NK-92 (cell line): ENCODE data around the gene ZSCAN5B.
"Not testable (repeated sequence)": the region's sequence is repeated elsewhere in the genome, so short reads cannot be mapped to it uniquely, and the experiment has no call there.

Experiments used
- DNase-seq: peaks from one replicate; lab custom pipeline; 2025; ENCODE audit not compliant: unreplicated experiment; lab: John Stamatoyannopoulos, UW

Gene ZSCAN5B, protein sequence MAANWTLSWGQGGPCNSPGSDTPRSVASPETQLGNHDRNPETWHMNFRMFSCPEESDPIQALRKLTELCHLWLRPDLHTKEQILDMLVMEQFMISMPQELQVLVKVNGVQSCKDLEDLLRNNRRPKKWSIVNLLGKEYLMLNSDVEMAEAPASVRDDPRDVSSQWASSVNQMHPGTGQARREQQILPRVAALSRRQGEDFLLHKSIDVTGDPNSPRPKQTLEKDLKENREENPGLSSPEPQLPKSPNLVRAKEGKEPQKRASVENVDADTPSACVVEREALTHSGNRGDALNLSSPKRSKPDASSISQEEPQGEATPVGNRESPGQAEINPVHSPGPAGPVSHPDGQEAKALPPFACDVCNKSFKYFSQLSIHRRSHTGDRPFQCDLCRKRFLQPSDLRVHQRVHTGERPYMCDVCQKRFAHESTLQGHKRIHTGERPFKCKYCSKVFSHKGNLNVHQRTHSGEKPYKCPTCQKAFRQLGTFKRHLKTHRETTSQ

DNA sequence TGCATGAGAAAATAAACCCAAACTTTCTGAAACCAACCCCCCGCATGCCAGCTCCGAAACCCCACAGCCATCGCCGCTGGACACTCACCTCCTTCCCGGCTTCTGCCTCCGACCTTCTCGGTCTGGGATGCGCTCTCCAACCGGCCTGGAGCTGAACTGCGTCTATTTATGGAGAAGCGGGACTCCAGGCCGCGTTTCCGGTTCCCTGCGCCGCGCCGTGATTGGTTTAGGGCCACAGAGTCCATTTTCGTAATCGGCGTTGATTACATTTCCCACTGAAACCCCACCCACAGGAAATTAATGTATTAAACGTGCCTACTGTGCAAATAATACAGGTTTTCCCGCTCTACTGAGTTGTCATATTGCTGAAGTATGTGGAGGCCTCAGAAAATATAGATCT is at the start of gene ZSCAN5B:
TSS of gene ZSCAN5B (minus strand) at position 138 of the 400 bp plus-strand sequence. CDS start 4,731 bp downstream, outside the sequence.
- DNase-seq, result not testable (repeated sequence)

DNA sequence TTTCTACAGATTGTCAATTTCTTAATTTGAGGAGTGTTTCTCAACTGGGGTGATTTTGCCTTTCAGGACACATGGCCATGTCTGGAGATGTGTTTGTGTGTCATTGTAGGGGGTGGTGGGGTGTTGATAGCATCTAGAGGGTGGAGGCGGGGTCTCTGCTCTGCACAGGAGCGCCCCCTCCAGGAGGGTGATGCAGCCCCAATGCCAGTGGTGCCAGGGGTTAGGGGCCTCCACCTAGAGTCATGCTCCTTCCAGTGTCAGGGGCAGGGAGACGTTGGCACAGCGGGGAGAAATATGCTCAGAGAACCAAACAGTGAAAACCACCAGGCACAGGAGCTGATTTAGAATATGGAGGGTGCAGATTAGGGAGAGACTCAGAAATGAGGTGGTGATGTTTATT is 48.2 kb upstream of the ZSCAN5B start:
- DNase-seq, result not testable (repeated sequence)

DNA sequence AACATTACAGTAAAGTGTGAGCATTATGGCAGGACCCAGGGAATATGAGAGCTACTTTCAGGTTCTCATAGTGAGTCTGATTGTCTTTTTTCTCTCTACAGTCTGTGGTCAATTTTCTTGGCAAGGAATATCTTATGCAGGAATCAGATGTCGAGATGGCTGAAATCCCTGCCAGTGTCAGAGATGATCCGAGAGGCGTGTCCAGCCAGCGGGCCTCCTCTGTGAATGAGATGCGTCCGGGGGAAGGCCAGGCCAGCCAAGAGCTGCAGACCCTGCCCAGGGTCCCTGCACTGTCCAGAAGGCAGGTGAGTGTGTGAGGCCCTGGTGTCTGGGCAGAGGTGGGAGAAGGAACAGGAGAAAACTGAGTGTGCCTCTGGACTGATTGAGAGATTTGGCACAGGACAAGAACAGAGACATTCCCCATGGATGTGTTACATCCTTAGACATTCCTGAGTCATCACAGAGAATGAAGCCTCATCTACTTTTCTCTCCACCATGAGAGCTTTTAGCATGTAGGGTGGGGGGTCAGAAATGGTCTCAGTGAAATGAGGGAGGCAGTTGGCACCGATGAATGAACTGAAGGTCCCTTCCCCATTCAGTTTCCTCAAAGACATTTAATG is 47.6 kb upstream of the ZSCAN5B start:
- no peak for DNase-seq

DNA sequence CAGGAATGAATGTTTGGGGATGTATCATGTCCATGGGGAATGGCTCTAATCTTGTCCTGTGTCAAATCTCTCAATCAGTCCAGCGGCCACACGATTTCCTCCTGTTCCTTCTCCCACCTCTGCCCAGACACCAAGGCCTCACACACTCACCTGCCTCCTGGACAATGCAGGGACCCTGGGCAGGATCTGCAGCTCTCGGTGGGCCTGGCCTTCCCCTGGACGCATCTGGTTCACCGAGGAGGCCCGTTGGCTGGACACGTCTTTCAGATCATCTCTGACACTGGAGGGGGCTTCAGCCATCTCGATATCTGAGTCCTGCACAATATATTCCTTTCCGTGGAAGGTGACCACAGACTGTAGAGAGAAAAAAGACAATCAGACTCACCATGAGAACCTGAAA is 25.9 kb upstream of the ZSCAN5B start:
- DNase-seq, result no peak

DNA sequence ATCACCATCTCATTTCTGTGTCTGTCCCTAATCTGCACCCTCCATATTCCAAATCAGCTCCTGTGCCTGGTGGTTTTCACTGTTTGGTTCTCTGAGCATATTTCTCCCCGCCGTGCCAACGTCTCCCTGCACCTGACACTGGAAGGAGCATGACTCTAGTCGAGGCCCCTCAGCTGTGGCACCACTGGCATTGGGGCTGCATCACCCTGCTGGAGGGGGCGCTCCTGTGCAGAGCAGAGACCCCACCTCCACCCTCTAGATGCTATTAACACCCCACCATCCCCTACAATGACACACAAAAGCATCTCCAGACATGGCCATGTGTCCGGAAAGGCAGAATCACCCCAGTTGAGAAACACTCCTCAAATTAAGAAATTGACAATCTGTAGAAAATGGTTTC is 25.3 kb upstream of the ZSCAN5B start:
- DNase-seq, result no peak

DNA sequence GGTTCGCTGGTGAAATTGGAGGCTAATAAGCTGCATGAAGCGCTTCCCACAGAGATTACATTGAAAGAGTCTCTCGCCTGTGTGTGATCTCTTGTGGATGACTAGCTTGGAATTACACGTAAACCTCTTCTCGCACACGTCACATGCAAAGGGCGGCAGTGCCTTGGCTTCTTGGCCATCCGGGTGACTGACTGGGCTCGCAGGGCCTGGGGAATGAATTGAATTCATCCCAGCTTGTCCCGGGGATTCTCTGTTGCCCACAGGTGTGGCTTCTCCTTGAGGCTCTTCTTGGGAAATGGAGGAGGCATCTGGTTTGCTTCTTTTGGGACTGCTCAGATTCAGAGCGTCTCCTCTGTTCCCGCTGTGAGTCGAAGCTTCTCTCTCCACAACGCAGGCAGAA is 24.3 kb upstream of the ZSCAN5B start:
- DNase-seq, result no peak

DNA sequence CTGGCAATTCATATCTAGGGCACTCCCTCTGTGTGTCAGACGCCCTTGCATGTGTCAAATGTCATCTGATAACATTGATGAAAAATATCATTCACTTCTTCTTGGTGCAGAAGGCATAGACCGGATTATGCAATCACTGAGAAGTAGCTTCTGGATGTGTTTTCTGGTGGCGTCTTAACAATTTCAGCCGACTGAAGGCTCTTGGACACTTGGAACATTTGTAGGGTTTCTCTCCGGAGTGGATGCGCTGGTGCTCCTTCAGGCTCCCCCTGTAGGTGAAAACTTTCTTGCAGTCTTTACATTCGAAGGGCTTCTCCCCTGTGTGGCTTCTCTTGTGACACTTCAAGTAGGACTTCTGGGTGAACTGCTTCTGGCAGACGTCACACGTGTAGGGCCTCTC is 23.9 kb upstream of the ZSCAN5B start:
- DNase-seq, result not testable (repeated sequence)

DNA sequence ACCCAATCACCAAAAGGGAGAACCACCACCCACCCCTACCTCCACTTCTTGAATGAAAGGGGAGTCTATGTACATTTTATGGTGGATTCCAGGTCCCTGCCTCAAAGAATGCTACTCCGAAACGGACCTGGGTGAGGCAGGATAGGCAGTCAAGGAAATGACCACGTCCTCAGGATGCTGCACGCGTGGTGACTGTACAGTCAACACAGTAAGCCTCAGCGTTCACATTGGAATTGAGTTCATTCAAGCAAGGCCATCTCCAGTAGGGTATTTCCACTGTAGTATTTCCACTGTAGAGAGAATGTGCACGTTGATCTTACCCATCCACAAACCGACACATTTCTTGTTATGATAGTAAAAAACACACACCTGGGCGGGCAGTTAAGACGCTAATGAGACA is 21.4 kb upstream of the ZSCAN5B start:
- DNase-seq, result no peak

DNA sequence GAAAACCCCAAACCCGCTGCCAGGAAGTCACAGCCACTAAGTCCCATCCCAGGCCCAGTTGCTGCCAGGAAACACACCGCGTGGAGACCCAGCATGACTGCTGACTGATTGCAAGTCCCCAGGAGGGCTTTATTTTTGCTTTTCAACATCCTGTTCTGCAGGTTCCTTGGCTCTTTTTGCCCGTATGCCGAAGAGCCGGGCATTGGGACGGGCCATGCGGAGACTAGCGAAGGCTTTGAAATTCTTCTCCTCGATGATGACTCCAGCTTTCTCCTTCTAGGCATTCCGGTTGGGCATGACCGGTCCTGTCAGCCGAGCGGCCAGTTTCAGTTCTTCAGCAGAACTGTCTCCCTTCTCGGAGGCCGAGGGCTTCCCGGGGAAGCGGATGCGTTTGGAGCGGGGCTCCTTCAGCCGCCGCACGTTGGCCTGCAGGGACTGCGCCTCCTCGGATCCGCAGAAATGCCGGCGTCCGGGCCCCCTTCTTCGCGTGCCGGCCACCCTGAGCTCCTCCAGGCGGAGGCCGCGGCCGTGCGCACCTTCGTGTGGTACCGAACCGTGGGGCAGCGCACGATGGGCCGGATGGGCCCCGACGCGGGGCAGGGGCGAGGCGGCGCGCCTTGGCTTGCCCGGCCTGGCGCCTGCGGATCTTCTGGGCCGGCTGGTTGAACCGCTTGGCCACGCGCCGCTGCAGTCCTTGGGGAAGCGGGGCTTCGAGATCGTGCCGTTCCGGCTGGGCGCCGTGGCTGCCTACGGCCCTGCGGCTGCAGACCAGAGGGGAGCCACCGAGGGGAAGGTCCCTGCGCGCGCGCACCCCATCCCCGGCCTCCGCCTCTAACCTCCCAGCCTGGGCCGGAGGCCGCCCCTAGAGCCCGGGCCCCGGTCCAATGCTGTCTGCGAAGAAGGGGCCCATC is 19.7 kb upstream of the ZSCAN5B start:
- no peak for DNase-seq

DNA sequence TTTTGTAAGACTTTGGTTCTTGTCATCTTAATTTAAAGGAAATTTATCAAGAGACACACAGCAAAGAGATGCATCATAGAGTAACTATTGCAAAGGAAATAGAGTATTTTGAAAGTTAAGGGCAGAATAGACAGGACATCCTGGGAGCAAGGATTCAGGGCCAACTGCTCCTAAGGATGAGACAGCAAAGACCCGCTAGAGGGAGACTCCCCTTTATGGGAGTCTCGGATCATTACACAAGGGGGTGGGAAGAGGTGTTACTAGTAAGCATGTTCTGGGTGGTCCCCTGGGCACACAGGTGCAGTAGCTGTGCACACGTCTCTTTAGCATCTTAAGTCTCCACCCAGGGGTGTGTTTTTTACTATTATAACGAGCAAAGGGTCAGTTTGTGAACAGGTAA is 14.1 kb upstream of the ZSCAN5B start:
- no peak for DNase-seq

DNA sequence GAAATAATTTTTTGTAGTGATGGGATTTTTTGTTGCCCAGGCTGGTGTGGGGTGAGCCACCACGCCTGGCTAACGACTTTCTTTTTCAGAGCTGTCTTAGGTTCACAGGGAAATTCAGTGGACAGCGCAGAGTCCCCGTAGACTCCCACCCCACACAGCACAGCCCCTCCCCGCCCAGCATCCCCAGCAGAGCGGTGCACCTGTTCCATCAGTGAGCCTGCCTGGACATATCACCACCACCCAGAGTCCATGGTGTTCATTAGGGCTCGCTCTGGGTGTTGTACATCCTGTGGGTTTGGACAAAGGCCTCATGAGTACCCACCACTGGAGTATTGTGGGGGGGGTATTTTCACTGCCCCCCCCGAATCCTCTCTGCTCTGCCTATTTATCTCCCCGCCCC is 12.5 kb upstream of the ZSCAN5B start:
- not testable (repeated sequence) for DNase-seq

DNA sequence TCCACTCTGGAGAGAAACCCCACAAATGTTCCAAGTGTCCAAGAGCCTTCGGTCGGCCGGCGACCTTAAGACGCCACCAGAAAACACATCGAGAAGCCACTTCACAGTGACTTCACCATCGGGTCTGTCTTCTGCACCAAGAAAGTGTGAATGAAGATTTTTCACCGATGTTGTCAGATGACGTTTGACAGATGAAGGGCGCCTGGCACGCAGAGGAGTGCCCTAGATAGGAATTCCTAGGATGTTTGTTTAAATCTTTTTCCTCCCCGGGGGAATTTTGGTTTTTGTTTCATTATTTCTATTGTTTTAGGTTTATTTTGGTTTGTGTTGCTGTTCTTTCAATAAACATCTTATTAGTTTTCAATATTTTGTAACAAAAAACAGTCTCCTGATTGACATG is 11.5 kb upstream of the ZSCAN5B start:
- no peak for DNase-seq

DNA sequence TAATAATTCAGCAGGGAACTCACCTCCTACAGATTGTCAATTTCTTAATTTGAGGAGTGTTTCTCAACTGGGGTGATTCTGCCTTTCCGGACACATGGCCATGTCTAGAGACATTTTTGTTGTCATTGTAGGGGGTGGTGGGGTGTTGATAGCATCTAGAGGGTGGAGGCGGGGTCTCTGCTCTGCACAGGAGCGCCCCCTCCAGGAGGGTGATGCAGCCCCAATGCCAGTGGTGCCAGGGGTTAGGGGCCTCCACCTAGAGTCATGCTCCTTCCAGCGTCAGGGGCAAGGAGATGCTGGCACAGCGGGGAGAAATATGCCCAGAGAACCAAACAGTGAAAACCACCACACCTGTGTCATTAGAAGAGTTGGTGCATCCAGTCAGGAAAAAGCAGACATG is 10.0 kb upstream of the ZSCAN5B start:
- not testable (repeated sequence) for DNase-seq

DNA sequence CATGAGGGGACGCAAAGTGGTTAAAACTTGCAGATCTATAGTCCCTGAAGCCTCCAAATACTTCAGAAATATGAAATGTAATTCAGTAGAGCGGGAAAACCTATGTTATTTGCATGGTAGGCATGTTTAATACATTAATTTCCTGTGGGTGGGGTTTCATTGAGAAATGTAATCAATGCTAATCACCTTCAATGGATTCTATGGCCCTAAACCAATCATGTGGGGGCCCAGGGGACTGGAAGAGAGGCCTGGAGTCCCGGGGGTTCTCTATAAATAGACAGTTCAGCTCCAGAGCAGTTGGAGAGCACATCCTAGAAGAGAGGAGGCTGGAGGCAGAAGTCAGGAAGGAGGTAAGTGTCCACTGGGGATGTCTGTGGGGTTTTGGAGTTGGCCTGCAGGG is 4.4 kb upstream of the ZSCAN5B start, which contains the start of gene ZSCAN5C:
TSS of gene ZSCAN5C (plus strand) at position 301 of the 400 bp plus-strand sequence. CDS start 3,641 bp downstream, outside the sequence.
- no peak for DNase-seq

DNA sequence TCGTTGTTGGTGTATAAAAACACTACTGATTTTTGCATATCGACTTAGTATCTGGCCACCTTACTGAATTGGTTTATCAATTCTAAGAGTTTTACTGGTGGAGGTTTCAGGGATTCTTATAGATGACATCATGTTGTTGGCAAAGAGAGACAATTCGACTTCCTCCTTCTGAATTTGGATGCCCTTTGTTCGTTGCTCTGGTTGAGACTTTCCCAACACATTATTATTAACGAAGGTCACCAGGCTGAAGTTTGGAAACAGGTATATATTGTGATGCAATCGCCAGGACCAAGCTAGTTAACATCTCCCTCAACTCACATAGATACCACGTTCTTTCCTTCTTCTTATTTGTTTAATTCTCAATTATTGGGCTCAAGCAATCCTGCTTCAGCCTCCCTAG is 2.1 kb upstream of the ZSCAN5B start:
- no peak for DNase-seq

DNA sequence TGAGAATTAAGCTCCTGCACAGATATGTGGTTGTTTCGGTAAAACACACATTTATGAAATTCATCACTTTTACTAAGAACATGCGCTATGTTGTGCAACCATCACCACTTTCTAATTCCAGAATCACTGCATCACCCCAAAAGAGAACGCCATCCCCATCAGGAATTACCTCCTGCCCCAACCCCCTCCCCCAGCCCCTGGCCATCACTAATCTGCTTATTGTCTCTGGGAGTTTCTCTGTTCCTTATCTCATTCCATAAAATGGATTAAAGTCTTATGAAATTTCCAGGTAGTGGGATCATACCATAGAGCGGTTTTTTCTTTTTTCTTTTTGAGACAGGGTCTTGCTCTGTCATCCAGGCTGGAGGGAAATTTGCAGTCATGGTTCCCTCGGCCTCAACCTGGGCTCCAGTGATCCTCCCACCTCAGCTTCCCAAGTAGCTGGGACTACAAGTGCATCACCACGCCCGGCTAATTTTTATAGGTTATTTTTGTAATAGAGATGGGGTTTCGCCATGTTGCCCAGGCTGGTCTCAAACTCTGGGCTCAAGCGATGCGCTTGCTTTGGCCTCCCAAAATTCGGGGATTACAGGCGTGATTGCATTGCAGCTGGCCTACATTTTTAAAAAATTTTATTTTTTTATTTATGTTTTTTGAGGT is 3.5 kb downstream of the ZSCAN5B start:
- DNase-seq, result no peak

DNA sequence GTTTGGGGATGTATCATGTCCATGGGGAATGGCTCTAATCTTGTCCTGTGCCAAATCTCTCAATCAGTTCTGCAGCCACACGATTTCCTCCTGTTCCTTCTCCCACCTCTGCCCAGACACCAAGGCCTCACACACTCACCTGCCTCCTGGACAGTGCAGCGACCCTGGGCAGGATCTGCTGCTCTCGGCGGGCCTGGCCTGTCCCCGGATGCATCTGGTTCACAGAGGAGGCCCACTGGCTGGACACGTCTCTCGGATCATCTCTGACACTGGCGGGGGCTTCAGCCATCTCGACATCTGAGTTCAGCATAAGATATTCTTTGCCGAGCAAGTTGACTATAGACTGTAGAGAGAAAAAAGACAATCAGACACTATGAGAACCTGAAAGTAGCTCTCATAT is 5.9 kb downstream of the ZSCAN5B start:
- DNase-seq, result no peak

DNA sequence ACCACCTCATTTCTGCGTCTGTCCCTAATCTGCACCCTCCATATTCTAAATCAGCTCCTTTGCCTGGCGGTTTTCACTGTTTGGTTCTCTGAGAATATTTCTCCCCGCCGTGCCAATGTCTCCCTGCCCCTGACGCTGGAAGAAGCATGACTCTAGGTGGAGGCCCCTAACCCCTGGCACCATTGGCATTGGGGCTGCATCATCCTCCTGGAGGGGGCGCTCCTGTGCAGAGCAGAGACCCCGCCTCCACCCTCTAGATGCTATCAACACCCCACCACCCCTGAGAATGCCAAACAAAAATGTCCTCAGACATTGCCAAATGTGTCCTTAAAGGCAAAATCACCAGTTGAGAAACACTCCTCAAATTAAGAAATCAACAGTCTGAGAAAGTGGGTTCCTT is 6.5 kb downstream of the ZSCAN5B start:
- DNase-seq, result no peak

DNA sequence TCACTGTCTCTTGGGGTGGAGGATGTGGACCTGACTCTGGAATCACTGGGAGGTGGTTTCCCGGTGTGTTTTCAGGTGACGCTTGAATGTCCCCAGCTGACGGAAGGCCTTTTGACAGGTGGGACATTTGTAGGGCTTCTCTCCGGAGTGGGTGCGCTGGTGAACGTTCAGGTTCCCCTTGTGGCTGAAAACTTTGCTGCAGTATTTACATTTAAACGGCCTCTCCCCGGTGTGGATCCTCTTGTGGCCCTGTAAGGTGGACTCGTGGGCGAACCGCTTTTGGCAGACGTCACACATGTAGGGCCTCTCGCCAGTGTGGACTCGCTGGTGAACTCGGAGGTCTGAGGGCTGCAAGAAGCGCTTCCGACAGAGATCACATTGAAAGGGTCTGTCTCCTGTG is 7.8 kb downstream of the ZSCAN5B start:
- DNase-seq, result no peak

DNA sequence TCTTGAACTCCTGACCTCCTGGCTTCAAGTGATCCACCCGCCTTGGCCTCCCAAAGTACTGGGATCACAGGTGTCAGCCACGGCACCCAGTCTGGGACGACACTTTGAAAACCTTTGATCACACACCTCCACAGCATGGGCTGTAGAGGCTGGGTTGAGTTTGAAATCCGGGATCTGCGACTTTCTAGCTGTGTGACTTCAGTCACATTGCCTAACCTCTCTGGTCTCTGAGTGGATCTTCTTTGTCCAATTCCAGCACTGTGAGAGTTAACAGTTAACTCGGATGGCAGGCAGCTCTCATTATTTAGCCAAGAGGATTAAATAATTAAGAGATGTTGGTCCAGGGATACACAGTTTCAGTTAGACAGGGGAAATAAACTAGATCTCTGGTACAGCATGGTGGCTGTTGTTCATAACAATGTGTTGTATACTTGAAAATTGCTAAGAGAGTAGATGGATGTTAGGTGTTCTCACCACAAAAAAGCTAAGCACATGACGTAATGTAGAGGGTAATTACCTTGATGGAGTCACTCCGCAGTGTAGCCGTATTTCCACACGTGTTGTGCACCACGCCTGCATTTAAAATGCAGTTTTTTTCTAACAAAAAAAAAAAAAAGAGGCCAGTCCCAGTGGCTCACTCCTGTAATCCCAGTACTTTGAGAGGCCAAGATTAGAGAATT is 19.9 kb downstream of the ZSCAN5B start:
- DNase-seq, result no peak
